ENCODE data around the gene ANTXR1. TPM values are rescaled to one million over a fixed set of nuclear protein-coding genes. Genes with fewer than 3 reads are reported as not detected.

Gene ANTXR1
- polyA plus RNA-seq, 3 donors from 2014 or later = not detected

GRCh38 chr2:69202327-69202726, 189.3 kb downstream of the ANTXR1 start:
- H3K4me1 Mint-ChIP-seq = no peaks in the 10 kb centered on the region
- DNase-seq = no peak

DNA sequence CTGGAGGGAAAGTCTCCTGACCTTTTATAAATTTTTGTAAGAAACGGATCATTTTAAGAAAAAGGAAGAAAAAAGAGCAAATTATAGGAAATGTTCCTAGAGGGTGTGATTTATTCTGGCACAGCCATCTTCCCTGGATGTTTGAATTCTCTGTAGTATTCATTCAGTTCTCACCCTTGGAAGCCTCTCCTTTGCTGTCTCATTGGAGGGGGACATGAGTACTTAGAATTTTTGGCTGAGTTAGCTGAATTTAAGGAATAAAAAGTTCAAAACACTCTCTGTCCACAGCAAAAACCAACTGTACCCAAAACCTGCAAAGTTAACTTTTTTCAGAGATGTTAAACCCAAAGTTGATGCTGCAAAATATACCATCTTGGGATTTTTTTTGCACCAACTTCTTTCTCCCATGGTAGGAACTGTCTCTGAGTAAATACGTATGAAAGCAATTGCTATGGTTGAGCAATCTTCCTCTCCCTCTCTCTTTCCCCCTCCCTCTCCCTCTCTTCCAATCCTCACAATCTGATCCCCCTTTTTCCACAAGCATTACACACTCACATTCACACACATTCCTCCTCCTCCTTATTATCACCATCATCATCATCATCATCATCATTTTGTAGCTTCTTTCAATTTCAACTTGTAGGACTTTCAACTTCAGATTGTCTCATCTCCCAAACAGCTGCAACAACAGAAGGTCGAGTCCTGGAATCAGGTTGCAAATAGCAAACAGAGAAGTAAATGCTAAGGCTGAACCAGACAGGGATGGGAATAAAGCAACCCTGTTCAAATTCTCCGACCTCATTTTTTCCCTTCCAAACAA, 190.4 kb downstream of the ANTXR1 start:
- no peak for DNase-seq
- Mint-ChIP-seq H3K4me1 (no peaks in the 10 kb centered on the region), H3K27ac (no peak overlapping the region), H3K27me3 (ENCODE audit: low read depth in 3 of 3) (peaks cover 0 to 8% (median 1%) of the 10 kb centered on the region in 3 donors), H3K9me3 (no peaks in the 10 kb centered on the region), H3K4me3 (no peak overlapping the region), H3K36me3 (no peaks in the 10 kb centered on the region)

More at GRCh38 chr2:69202327-69202726, 189.3 kb downstream of the ANTXR1 start:
- H3K36me3 Mint-ChIP-seq = no peaks in the 10 kb centered on the region
- H3K4me3 Mint-ChIP-seq = no peak overlapping the region
- H3K9me3 Mint-ChIP-seq = no peaks in the 10 kb centered on the region
- peaks cover 0 to 8% (median 1%) of the 10 kb centered on the region in 3 donors for H3K27me3 Mint-ChIP-seq (ENCODE audit: low read depth in 3 of 3)
- no peak overlapping the region for H3K27ac Mint-ChIP-seq

GRCh38 chr2:69204654-69205053, 191.7 kb downstream of the ANTXR1 start:
- H3K9me3 Mint-ChIP-seq = no peaks in the 10 kb centered on the region
- H3K27ac Mint-ChIP-seq = no peak overlapping the region
- no peaks in the 10 kb centered on the region for H3K4me1 Mint-ChIP-seq
- H3K27me3 Mint-ChIP-seq (ENCODE audit: low read depth in 3 of 3) = peaks cover 0 to 6% (median 1%) of the 10 kb centered on the region in 3 donors
- H3K36me3 Mint-ChIP-seq = no peaks in the 10 kb centered on the region
- no peak for DNase-seq
- H3K4me3 Mint-ChIP-seq = no peak overlapping the region

DNA sequence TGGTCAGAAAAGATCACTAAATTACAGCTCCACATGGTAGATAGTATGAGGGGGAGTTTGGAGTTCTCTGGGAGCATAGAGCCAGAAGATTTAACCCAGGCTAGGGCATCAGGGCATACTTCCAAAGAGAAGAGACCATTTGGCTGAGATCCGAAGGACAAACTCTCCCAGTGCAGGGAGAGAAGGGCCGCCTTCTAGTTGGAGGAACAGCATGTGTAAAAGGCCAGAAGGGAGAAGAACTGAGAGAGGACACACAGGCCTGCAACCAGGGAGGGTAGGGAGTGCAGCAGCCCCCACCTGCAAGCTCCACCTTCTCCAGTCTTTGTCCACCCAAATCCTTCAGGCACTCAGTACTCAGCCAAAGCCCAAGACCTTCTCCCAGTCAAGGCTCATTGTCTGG, 192.1 kb downstream of the ANTXR1 start:
- Mint-ChIP-seq H3K4me3 (no peak overlapping the region), H3K36me3 (no peaks in the 10 kb centered on the region), H3K9me3 (no peaks in the 10 kb centered on the region), H3K27me3 (ENCODE audit: low read depth in 3 of 3) (peaks cover 0 to 6% (median 0%) of the 10 kb centered on the region in 3 donors), H3K4me1 (no peaks in the 10 kb centered on the region), H3K27ac (no peak overlapping the region)
- DNase-seq = no peak

DNA sequence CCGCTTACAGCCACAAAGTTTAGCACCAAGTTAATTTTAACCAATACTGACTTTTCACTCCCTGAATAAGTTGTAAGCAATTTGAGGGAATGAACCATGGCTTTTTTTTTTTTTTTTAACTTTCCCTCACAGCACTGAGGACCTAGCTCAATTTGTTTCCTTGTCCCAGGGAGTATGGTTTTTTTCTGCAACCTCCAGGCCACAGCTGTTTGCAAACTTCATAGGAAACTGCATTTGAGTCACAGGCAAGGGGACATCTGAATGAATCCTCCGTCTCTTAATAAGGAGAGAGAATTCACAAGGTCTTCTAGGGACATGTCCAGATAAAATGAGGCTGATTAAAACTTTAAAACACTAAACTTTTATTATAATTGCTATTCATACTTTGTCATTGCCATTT, 192.5 kb downstream of the ANTXR1 start:
- no peaks in the 10 kb centered on the region for H3K36me3 Mint-ChIP-seq
- H3K27ac Mint-ChIP-seq = no peak overlapping the region
- no peak overlapping the region for H3K4me3 Mint-ChIP-seq
- no peak for DNase-seq
- H3K9me3 Mint-ChIP-seq = no peaks in the 10 kb centered on the region
- no peaks in the 10 kb centered on the region for H3K4me1 Mint-ChIP-seq
- H3K27me3 Mint-ChIP-seq (ENCODE audit: low read depth in 3 of 3) = peaks cover 0 to 6% (median 0%) of the 10 kb centered on the region in 3 donors

DNA sequence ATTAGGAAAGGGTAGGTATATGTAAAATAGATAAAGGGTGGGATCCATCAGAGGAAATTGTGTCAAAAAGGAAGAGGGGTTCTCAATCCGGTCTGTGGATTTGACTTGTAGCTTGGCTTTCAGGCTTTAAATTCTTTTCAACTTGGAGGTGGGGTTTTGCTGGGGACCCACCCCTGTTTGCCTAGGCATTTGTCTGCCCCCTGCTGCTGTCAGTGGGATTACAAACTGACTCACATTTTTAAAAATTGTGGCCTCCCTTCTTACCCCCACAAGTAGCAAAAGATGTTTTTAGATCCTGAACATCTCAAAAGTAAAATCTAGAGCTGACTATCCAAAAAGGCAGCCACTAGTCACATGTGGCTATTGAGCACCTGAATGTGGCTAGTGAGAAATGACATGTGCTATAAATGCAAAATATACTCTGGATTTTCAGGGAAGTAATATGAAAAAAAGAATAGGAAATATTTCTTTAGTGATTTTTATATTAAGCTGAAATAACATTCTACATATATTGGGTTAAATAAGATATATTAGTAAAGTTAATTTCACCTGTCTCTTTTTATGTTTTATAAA, 195.1 kb downstream of the ANTXR1 start:
- Mint-ChIP-seq H3K4me3 (no peak overlapping the region), H3K27ac (no peak overlapping the region), H3K4me1 (no peaks in the 10 kb centered on the region), H3K9me3 (no peaks in the 10 kb centered on the region), H3K27me3 (ENCODE audit: low read depth in 3 of 3) (peaks cover 0 to 6% (median 0%) of the 10 kb centered on the region in 3 donors), H3K36me3 (no peaks in the 10 kb centered on the region)
- no peak for DNase-seq

- H3K4me3 Mint-ChIP-seq = no peak overlapping the region
- H3K4me1 Mint-ChIP-seq = no peaks in the 10 kb centered on the region
- no peaks in the 10 kb centered on the region for H3K36me3 Mint-ChIP-seq
- DNase-seq = no peak
- no peaks in the 10 kb centered on the region for H3K9me3 Mint-ChIP-seq
- H3K27me3 Mint-ChIP-seq (ENCODE audit: low read depth in 3 of 3) = peaks cover 0 to 6% (median 0%) of the 10 kb centered on the region in 3 donors
- H3K27ac Mint-ChIP-seq = no peak overlapping the region
Observed at GRCh38 chr2:69209482-69209881, 196.5 kb downstream of the ANTXR1 start.

DNA sequence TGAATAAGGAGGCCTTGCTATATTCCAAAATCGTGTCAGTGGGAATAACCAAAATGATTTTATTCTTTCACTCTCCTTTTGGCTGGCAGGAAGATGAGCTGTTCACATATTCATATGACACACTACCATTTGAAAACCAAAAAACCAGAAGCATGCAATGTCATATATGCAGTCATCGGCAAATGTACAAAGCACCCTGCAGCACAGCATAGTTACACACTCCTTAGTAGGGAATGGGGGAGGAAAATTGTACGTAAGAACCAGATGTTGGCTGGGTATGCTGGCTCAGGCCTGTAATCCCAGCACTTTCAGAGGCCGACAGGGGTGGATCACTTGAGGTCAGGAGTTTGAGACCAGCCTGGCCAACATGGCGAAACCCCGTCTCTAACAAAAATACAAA, 197.4 kb downstream of the ANTXR1 start:
- H3K27me3 Mint-ChIP-seq (ENCODE audit: low read depth in 3 of 3) = peaks cover 0 to 2% (median 0%) of the 10 kb centered on the region in 3 donors
- H3K9me3 Mint-ChIP-seq = no peaks in the 10 kb centered on the region
- no peak overlapping the region for H3K4me3 Mint-ChIP-seq
- no peaks in the 10 kb centered on the region for H3K36me3 Mint-ChIP-seq
- H3K4me1 Mint-ChIP-seq = no peaks in the 10 kb centered on the region
- no peak for DNase-seq
- H3K27ac Mint-ChIP-seq = no peak overlapping the region

GRCh38 chr2:69211048-69211447, 198.1 kb downstream of the ANTXR1 start:
- DNase-seq = no peak
- Mint-ChIP-seq H3K4me1 (no peaks in the 10 kb centered on the region), H3K27me3 (ENCODE audit: low read depth in 3 of 3) (peaks cover 0 to 2% (median 0%) of the 10 kb centered on the region in 3 donors), H3K36me3 (no peaks in the 10 kb centered on the region), H3K4me3 (no peak overlapping the region), H3K9me3 (no peaks in the 10 kb centered on the region), H3K27ac (no peak overlapping the region)

DNA sequence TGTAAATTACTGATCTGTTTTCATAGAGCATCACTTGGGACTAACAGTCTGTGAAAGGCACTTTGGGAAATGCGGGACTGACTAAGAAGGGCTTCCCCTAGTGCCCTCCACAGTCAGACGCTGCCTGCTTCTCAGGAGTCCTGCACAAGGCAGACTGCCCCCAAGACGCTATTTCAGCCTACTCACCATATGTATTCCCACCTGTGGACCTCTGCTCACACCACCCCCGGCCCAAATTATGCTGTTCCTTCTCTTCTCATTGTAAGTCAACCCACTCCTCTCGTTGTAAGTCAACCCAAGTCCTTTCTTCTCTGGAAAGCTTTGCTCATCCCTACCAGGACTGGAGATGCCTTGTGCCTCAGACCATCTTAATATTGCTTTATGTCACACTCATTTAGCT, 198.7 kb downstream of the ANTXR1 start:
- peaks cover 0 to 3% (median 2%) of the 10 kb centered on the region in 3 donors for H3K27me3 Mint-ChIP-seq (ENCODE audit: low read depth in 3 of 3)
- no peak overlapping the region for H3K4me3 Mint-ChIP-seq
- H3K36me3 Mint-ChIP-seq = no peaks in the 10 kb centered on the region
- H3K4me1 Mint-ChIP-seq = no peaks in the 10 kb centered on the region
- no peaks in the 10 kb centered on the region for H3K9me3 Mint-ChIP-seq
- no peak for DNase-seq
- no peak overlapping the region for H3K27ac Mint-ChIP-seq

DNA sequence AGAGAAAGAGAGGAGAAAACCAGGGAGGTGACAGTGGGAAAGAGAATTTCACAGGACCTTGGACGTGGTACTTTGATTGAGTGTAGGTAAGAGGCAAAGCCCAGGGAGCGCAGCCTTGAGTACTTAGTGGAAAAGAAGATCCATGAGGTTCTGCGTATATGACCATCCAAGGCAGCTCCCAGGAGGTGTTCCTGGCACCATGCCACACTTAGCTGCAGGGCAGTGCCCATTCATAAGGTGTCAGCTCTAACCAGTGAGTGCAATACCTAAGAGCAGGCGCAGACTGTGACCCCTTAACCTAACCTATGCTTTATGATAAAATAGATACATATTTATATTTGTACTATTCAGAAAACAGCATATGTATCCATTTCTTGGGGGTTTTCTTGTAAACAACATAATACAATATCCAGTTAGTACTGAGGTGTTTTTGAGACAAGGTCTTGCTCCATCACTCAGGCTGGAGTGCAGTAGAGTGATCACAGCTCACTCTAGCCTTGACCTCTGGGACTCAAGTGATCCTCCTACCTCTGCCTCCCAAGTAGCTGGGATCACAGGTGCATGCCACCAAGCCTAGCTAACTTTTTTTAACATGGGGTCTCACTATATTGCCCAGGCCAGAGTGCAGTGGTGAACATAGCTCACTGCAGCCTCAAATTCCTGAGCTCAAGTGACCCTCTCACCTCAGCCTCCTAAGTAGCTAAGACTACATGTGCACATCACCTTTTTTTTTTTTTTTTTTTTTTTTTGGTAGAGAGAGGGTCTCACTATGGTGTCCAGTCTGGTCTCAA, 199.5 kb downstream of the ANTXR1 start:
- Mint-ChIP-seq H3K4me3 (no peak overlapping the region), H3K27me3 (ENCODE audit: low read depth in 3 of 3) (peaks cover 0 to 3% (median 2%) of the 10 kb centered on the region in 3 donors), H3K27ac (no peak overlapping the region), H3K4me1 (no peaks in the 10 kb centered on the region), H3K9me3 (no peaks in the 10 kb centered on the region), H3K36me3 (no peaks in the 10 kb centered on the region)
- DNase-seq = no peak

- Mint-ChIP-seq H3K27me3 (ENCODE audit: low read depth in 3 of 3) (peaks cover 0 to 3% (median 2%) of the 10 kb centered on the region in 3 donors), H3K9me3 (no peaks in the 10 kb centered on the region), H3K4me1 (no peaks in the 10 kb centered on the region), H3K36me3 (no peaks in the 10 kb centered on the region), H3K27ac (no peak overlapping the region), H3K4me3 (no peak overlapping the region)
- DNase-seq = no peak
Observed at GRCh38 chr2:69213201-69213600, 200.2 kb downstream of the ANTXR1 start.

DNA sequence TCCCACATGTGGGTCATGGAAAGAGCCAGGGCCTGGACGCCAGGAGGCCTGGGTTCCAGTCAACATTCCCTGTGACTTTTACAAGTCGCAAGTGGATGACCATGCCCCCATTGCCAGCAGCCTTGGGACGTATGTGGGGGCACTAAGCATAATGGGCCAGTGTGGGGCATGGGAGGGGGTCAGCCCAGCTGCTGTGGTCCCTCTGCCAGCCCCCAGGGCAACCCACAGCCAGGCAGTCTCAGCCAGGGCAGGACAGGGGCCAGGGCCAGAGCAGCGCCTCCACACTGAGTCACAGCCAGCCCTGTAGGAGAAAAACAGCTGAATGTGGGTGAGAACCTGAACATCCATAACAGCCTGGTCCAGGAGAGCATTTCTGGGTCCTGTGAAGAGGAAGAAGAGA, 200.8 kb downstream of the ANTXR1 start:
- Mint-ChIP-seq H3K36me3 (no peaks in the 10 kb centered on the region), H3K9me3 (no peaks in the 10 kb centered on the region), H3K4me1 (no peaks in the 10 kb centered on the region), H3K27ac (no peak overlapping the region), H3K27me3 (ENCODE audit: low read depth in 3 of 3) (peaks cover 0 to 3% (median 2%) of the 10 kb centered on the region in 3 donors), H3K4me3 (no peak overlapping the region)
- no peak for DNase-seq

DNA sequence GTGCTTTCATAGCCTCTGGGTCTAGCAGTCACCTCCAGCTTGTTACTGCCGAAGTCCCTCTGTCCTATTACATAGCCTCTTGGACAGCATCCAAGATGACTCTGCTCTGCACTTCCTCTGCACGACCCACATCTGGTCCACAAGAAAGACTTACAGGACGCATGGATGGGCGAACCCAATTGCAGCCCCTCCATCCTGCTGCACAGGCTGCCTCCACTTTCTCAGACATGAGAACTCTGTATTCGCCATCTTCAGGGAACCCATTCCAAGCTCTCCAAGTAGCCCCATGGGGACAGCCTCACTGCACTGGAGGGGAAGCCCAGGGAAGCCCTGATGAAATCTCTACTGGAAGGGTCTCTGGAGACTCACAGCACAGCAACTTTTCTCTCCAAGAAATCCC, 201.9 kb downstream of the ANTXR1 start:
- Mint-ChIP-seq H3K36me3 (no peaks in the 10 kb centered on the region), H3K4me1 (no peaks in the 10 kb centered on the region), H3K4me3 (no peak overlapping the region), H3K9me3 (no peaks in the 10 kb centered on the region), H3K27me3 (ENCODE audit: low read depth in 3 of 3) (peaks cover 2 to 7% (median 3%) of the 10 kb centered on the region in 3 donors), H3K27ac (no peak overlapping the region)
- no peak for DNase-seq

Measured in immature natural killer cell (primary cell).